Adrenal gland (tissue), 12 donors: Measurements from ENCODE around the gene DEUP1. TPM values are rescaled to one million over a fixed set of nuclear protein-coding genes. Genes with fewer than 3 reads are reported as not detected.
A peak's percentile ranks its signal among the peaks of the same experiment; 100 is the strongest.

Experiments used
- DNase-seq, 7 donors: peaks; one replicate each; pipeline ENCODE4 v3.0.0-alpha.2; 2019 to 2020
- H3K27ac ChIP-seq, 5 donors: fragments of 200-600 bp; sonication (generic) in 4 of 5; 1 replicate in 3 of 5; 2 replicates in 2 of 5; pipeline versions ENCODE4 v1.5.1 to v1.8.0; 2016 to 2020; ENCODE audit warnings: mild to moderate bottlenecking in 1 of 5
- H3K27me3 ChIP-seq: fragments of 200-600 bp; 2 replicates; pipeline ENCODE4 v1.8.0; 2021
- H3K36me3 ChIP-seq, 2 donors: fragments of 200-600 bp; replicated peaks in 1 of 2; 1 replicate in 1 of 2; 2 replicates in 1 of 2; pipeline versions ENCODE4 v1.5.1 to v1.8.0; 2018 to 2022
- H3K4me1 ChIP-seq, 2 donors: fragments of 200-600 bp; replicated peaks in 1 of 2; 1 replicate in 1 of 2; 2 replicates in 1 of 2; pipeline versions ENCODE4 v1.5.1 to v1.8.0; 2018 to 2021
- H3K4me3 ChIP-seq, 4 donors: fragments of 200-600 bp; sonication (generic) in 3 of 4; one replicate each; pipeline ENCODE4 v1.5.1; 2016 to 2018
- H3K9me3 ChIP-seq, 3 donors: fragments of 200-600 bp; sonication (generic) in 1 of 3; replicated peaks in 1 of 3; 1 replicate in 2 of 3; 2 replicates in 1 of 3; pipeline versions ENCODE4 v1.5.1 to v1.8.0; 2016 to 2021
- CTCF ChIP-seq, 6 experiments: fragments of 450-650 bp in 4 of 6; fragments of 200-600 bp in 2 of 6; sonication (generic) in 1 of 6; IDR thresholded peaks; 1 replicate in 5 of 6; 2 replicates in 1 of 6; pipeline versions ENCODE4 v1.5.1 to v1.8.0; 2016 to 2021; ENCODE audit warnings: antibody characterized with exemption in 6 of 6, mild to moderate bottlenecking in 2 of 6, moderate library complexity in 1 of 6
- POLR2A ChIP-seq, 2 donors: fragments of 450-650 bp; IDR thresholded peaks; one replicate each; pipeline ENCODE4 v1.6.1; 2017; ENCODE audit warnings: antibody characterized with exemption in 2 of 2, mild to moderate bottlenecking in 2 of 2, moderate library complexity in 1 of 2
- WGBS, 4 donors: extraction: QIAGEN DNeasy Blood & Tissue Kit in 2 of 4; methylation state at CpG; one replicate each; pipeline versions ENCODE4 v1.1.5 to v1.1.7; 2013 to 2017; 5-methylcytosine and 5-hydroxymethylcytosine counted together
- intact Hi-C, 2 donors: fragments of 100-400 bp; cut with DNase I; formaldehyde crosslinking; loops; one replicate each; pipeline versions ENCODE4 v1.14.1 to v1.15.0; 2022 to 2023
- polyA plus RNA-seq, 3 donors: library from polyadenylated mRNA; stranded (reverse); fragments of 200-250 nt in 2 of 3; fragments of 350-450 nt in 1 of 3; fragmentation: Illumina TruSeq in 1 of 3; extraction: RNeasy Lipid Tissue Mini Kit (QIAGEN cat#74804) in 1 of 3; gene quantifications; one replicate each; pipeline ENCODE4 v1.2.3, GENCODE V29; 2013 to 2014
- total RNA-seq, 9 donors: library from RNA; depleted of rRNA in 4 of 9; stranded (reverse); fragments of >200 nt in 4 of 9; fragments of 120-200 nt in 1 of 9; fragmentation: NEBNext Ultra II Directional in 1 of 9; extraction: Animal tissue kit (Norgen Biotek cat#: 25700) in 1 of 9; gene quantifications; one replicate each; pipeline versions ENCODE4 v1.1.0 to v1.2.4, GENCODE V29; 2013 to 2023
- donor health status: healthy with polysubstance abuse.
- donor health status: Bipolar disorder and iron deficiency.
- donor health status: DM: yes; HTN: yes; CAD: no.
- donor health status: DM: no; HTN: no; CAD: no.
- donor health status: DM: no; HTN: no; CAD: no.
- donor health status: DM: yes; HTN: yes; CAD: no.

DEUP1 gene
- total and polyA plus RNA-seq, 12 donors: 0.24 to 1.1 (median 0.73) TPM; not detected in 2

- DNase-seq: no peak
- Histone ChIP-seq H3K4me3 (no peak overlapping the region), H3K9me3 (no peaks in the 10 kb centered on the region), H3K4me1 (no peaks in the 10 kb centered on the region), H3K27ac (no peak overlapping the region), H3K27me3 (no peaks in the 10 kb centered on the region), H3K36me3 (no peaks in the 10 kb centered on the region)
- no peak for TF ChIP-seq POLR2A (IDR thresholded peaks at IDR 0.05)
- WGBS, 4 donors: 88 to 93% (median 90%) methylated on average over 2 of the region's 2 CpGs
- intact Hi-C loops: no loop called here
These were observed 18.4 kb downstream of the DEUP1 start for GRCh38 chr11:93348930-93349329.

GRCh38 chr11:93350835-93351234 is 20.3 kb downstream of the DEUP1 start:
- H3K27ac ChIP-seq: no peak overlapping the region
- no peak for DNase-seq
- H3K9me3 ChIP-seq: no peaks in the 10 kb centered on the region
- TF ChIP-seq POLR2A (IDR thresholded peaks at IDR 0.05) (no peak), CTCF (IDR thresholded peaks at IDR 0.05) (no peak)
- intact Hi-C loops: no loop called here
- no peaks in the 10 kb centered on the region for H3K27me3 ChIP-seq
- no peaks in the 10 kb centered on the region for H3K4me1 ChIP-seq
- H3K36me3 ChIP-seq: no peaks in the 10 kb centered on the region
- no peak overlapping the region for H3K4me3 ChIP-seq
- WGBS, 4 donors: 88 to 95% (median 94%) methylated on average over 6 of the region's 6 CpGs

GRCh38 chr11:93359396-93359795 is 28.9 kb downstream of the DEUP1 start:
- TF ChIP-seq CTCF (IDR thresholded peaks at IDR 0.05) (no peak), POLR2A (IDR thresholded peaks at IDR 0.05) (no peak)
- H3K4me1 ChIP-seq: no peaks in the 10 kb centered on the region
- no peak overlapping the region for H3K27ac ChIP-seq
- no peak for DNase-seq
- H3K9me3 ChIP-seq: peaks cover 0 to 8% (median 0%) of the 10 kb centered on the region in 3 donors
- H3K4me3 ChIP-seq: no peak overlapping the region
- intact Hi-C loops: no loop called here
- no peaks in the 10 kb centered on the region for H3K36me3 ChIP-seq
- 54 to 93% (median 74%) methylated on average over 1 of the region's 1 CpG for WGBS, 4 donors
- no peaks in the 10 kb centered on the region for H3K27me3 ChIP-seq

GRCh38 chr11:93361435-93361834 is 30.9 kb downstream of the DEUP1 start:
- no peak for DNase-seq
- Histone ChIP-seq H3K27me3 (no peaks in the 10 kb centered on the region), H3K36me3 (no peaks in the 10 kb centered on the region), H3K27ac (no peak overlapping the region), H3K4me1 (no peaks in the 10 kb centered on the region), H3K9me3 (peaks cover 0 to 8% (median 0%) of the 10 kb centered on the region in 3 donors), H3K4me3 (no peak overlapping the region)
- intact Hi-C loops: no loop called here
- TF ChIP-seq POLR2A (IDR thresholded peaks at IDR 0.05): no peak
- peak in 3 of 6 experiments; percentile 17 to 27 (median 22) for TF ChIP-seq CTCF (IDR thresholded peaks at IDR 0.05)

- no peak overlapping the region for H3K27ac ChIP-seq
- no peak for DNase-seq
- 92 to 96% (median 94%) methylated on average over 2 of the region's 2 CpGs for WGBS, 4 donors
- TF ChIP-seq CTCF (IDR thresholded peaks at IDR 0.05) (no peak), POLR2A (IDR thresholded peaks at IDR 0.05) (no peak)
- intact Hi-C loops: no loop called here
- H3K27me3 ChIP-seq: no peaks in the 10 kb centered on the region
- H3K9me3 ChIP-seq: no peaks in the 10 kb centered on the region
- H3K4me1 ChIP-seq: no peaks in the 10 kb centered on the region
- H3K36me3 ChIP-seq: no peaks in the 10 kb centered on the region
- no peak overlapping the region for H3K4me3 ChIP-seq
These were observed 37.5 kb downstream of the DEUP1 start for GRCh38 chr11:93368022-93368421.
